ENCODE results near the gene CEP112.

DNA sequence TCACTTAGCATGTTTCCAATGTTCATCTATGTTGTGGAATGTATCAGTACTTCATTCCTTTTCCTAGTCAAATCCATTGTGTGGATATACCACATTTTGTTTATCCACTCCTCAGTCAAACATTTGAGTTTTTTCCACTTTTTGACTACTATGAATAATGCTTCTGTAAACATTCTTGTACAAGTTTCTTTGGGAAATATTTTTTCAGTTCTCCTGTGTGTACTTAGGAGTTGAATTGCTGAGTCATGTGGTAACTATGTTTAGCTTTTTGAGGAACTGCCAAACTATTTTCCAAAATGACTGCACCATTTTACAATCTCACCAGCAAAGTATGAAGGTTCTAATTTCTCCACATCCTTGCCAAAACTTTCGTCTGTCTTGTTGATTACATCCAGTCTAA lies 406.8 kb downstream of the CEP112 start:
- TF ChIP-seq POLR2A (IDR thresholded peaks at IDR 0.05; ENCODE audit: low read length) (no peak), GATA1 (IDR thresholded peaks at IDR 0.05; ENCODE audit: low read depth, low read length) (no peak)

Data from erythroblast (primary cell).